ENCODE data around the gene PTPRF.

PTPRF gene

DNA sequence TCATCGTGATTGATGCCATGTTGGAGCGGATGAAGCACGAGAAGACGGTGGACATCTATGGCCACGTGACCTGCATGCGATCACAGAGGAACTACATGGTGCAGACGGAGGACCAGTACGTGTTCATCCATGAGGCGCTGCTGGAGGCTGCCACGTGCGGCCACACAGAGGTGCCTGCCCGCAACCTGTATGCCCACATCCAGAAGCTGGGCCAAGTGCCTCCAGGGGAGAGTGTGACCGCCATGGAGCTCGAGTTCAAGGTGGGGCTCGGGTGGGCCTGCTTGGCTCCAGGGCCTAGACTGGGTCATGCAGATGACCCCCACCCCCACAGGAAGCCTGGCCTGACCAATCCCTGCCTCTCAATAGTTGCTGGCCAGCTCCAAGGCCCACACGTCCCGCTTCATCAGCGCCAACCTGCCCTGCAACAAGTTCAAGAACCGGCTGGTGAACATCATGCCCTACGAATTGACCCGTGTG is 88.7 kb downstream of the PTPRF start:
- Histone ChIP-seq H2BK120ac (ENCODE audit: low read depth, low read length) (no peak overlapping the region), H3K4ac (ENCODE audit: low read depth in 1 of 2, low read length in 2 of 2) (no peak overlapping the region), H2AK5ac (ENCODE audit: low read length, severe bottlenecking) (no peak overlapping the region), H3K9me3 (ENCODE audit: control insufficient read depth, low read length) (no peaks in the 10 kb centered on the region), H3K14ac (ENCODE audit: low read length in 2 of 2) (no peak overlapping the region), H2BK5ac (ENCODE audit: low read depth, low read length, poor library complexity, severe bottlenecking) (no peak overlapping the region), H4K91ac (ENCODE audit: low read length) (no peak overlapping the region), H3K79me1 (replicated peaks; ENCODE audit: low read length, poor library complexity, severe bottlenecking) (no peaks in the 10 kb centered on the region), H3K9ac (ENCODE audit: low read length) (no peak overlapping the region), H3K4me2 (ENCODE audit: low read length, poor library complexity, severe bottlenecking) (no peak overlapping the region), H3K4me3 (ENCODE audit: insufficient read depth in 1 of 2, low read depth in 1 of 2, low read length in 2 of 2) (no peak overlapping the region), H3K27me3 (ENCODE audit: control insufficient read depth in 1 of 2, insufficient read depth in 1 of 2, low read length in 2 of 2) (no peaks in the 10 kb centered on the region), H3K36me3 (ENCODE audit: control insufficient read depth in 1 of 2, insufficient read depth in 2 of 2, low read depth in 1 of 2, low read length in 2 of 2) (peaks cover 9 to 80% of the 10 kb centered on the region in 2 experiments), H3K4me1 (ENCODE audit: control insufficient read depth, insufficient read depth, low read depth, low read length) (no peaks in the 10 kb centered on the region), H4K8ac (ENCODE audit: low read length) (no peak overlapping the region), H3K27ac (ENCODE audit: low read length, poor library complexity, severe bottlenecking) (no peak overlapping the region), H2BK12ac (ENCODE audit: low read length in 2 of 2) (no peak overlapping the region), H2BK15ac (ENCODE audit: low read depth, poor library complexity, severe bottlenecking) (no peak overlapping the region), H2AFZ (ENCODE audit: low read depth, low read length) (no peak overlapping the region), H3K18ac (ENCODE audit: low read depth in 1 of 2, low read length in 2 of 2) (no peak overlapping the region), H3K23ac (ENCODE audit: low read length in 2 of 2) (no peak overlapping the region)
- 98% methylated on average over 21 of the region's 21 CpGs for WGBS
- DNase-seq = no peak

DNA sequence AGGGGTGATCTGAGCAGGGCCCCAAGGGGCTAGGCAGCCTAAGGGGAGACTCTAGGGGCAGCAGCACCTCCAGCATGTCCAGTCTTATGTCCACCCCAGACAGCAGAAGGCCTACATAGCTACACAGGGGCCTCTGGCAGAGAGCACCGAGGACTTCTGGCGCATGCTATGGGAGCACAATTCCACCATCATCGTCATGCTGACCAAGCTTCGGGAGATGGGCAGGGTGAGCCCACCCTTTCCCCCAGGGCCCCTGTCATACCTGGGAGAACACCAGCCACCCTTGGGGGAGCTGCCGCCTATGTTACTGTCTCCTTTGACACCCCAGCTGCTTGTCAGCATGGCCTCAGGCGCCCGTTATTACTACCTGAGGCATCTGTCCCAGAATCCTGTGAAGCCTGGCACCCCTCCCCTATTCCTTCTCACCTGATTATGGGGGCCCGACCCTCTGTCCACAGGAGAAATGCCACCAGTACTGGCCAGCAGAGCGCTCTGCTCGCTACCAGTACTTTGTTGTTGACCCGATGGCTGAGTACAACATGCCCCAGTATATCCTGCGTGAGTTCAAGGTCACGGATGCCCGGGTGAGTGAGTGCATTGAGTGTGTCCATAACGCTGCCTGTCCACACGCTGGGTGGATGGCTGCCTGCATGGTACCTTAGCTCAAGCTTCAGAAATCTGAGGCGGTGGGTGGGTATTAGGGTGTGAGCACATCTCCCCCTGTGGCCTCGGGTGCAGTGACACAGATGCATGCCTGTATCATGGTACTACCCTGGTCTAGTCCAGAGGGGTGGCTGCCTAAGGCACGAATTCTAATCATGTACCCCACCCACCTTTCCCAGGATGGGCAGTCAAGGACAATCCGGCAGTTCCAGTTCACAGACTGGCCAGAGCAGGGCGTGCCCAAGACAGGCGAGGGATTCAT is 89.6 kb downstream of the PTPRF start:
- Histone ChIP-seq H2BK120ac (ENCODE audit: low read depth, low read length) (no peak overlapping the region), H3K9ac (ENCODE audit: low read length) (no peak overlapping the region), H3K4me3 (ENCODE audit: insufficient read depth in 1 of 2, low read depth in 1 of 2, low read length in 2 of 2) (no peak overlapping the region), H2BK5ac (ENCODE audit: low read depth, low read length, poor library complexity, severe bottlenecking) (no peak overlapping the region), H4K8ac (ENCODE audit: low read length) (no peak overlapping the region), H2BK12ac (ENCODE audit: low read length in 2 of 2) (no peak overlapping the region), H3K36me3 (ENCODE audit: control insufficient read depth in 1 of 2, insufficient read depth in 2 of 2, low read depth in 1 of 2, low read length in 2 of 2) (peaks cover 9 to 80% of the 10 kb centered on the region in 2 experiments), H3K4me1 (ENCODE audit: control insufficient read depth, insufficient read depth, low read depth, low read length) (no peaks in the 10 kb centered on the region), H3K4ac (ENCODE audit: low read depth in 1 of 2, low read length in 2 of 2) (no peak overlapping the region), H2AK5ac (ENCODE audit: low read length, severe bottlenecking) (no peak overlapping the region), H3K23ac (ENCODE audit: low read length in 2 of 2) (no peak overlapping the region), H2BK15ac (ENCODE audit: low read depth, poor library complexity, severe bottlenecking) (no peak overlapping the region), H4K91ac (ENCODE audit: low read length) (no peak overlapping the region), H3K9me3 (ENCODE audit: control insufficient read depth, low read length) (no peaks in the 10 kb centered on the region), H2AFZ (ENCODE audit: low read depth, low read length) (no peak overlapping the region), H3K14ac (ENCODE audit: low read length in 2 of 2) (no peak overlapping the region), H3K79me1 (replicated peaks; ENCODE audit: low read length, poor library complexity, severe bottlenecking) (no peaks in the 10 kb centered on the region), H3K18ac (ENCODE audit: low read depth in 1 of 2, low read length in 2 of 2) (no peak overlapping the region), H3K27ac (ENCODE audit: low read length, poor library complexity, severe bottlenecking) (no peak overlapping the region), H3K27me3 (ENCODE audit: control insufficient read depth in 1 of 2, insufficient read depth in 1 of 2, low read length in 2 of 2) (no peaks in the 10 kb centered on the region), H3K4me2 (ENCODE audit: low read length, poor library complexity, severe bottlenecking) (no peak overlapping the region)
- no peak for DNase-seq
- 95% methylated on average over 22 of the region's 22 CpGs for WGBS

DNA sequence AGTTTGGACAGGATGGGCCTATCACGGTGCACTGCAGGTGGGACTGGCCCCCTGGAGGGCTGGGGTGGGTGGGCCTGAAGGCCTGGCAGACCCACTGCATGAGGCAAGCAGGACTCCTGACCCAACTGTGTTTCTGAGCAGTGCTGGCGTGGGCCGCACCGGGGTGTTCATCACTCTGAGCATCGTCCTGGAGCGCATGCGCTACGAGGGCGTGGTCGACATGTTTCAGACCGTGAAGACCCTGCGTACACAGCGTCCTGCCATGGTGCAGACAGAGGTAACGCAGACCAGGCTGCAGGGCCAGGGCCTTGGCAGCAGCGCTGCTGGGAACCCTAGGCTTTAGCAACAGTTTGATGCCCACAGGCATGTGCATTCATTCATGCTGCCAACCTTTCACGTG is 90.3 kb downstream of the PTPRF start:
- Histone ChIP-seq H2AFZ (ENCODE audit: low read depth, low read length) (no peak overlapping the region), H3K14ac (ENCODE audit: low read length in 2 of 2) (no peak overlapping the region), H3K36me3 (ENCODE audit: control insufficient read depth in 1 of 2, insufficient read depth in 2 of 2, low read depth in 1 of 2, low read length in 2 of 2) (peaks cover 9 to 80% of the 10 kb centered on the region in 2 experiments), H3K79me1 (replicated peaks; ENCODE audit: low read length, poor library complexity, severe bottlenecking) (no peaks in the 10 kb centered on the region), H3K27me3 (ENCODE audit: control insufficient read depth in 1 of 2, insufficient read depth in 1 of 2, low read length in 2 of 2) (no peaks in the 10 kb centered on the region), H3K4me3 (ENCODE audit: insufficient read depth in 1 of 2, low read depth in 1 of 2, low read length in 2 of 2) (no peak overlapping the region), H3K4me1 (ENCODE audit: control insufficient read depth, insufficient read depth, low read depth, low read length) (no peaks in the 10 kb centered on the region), H4K91ac (ENCODE audit: low read length) (no peak overlapping the region), H3K4ac (ENCODE audit: low read depth in 1 of 2, low read length in 2 of 2) (no peak overlapping the region), H3K23ac (ENCODE audit: low read length in 2 of 2) (no peak overlapping the region), H4K8ac (ENCODE audit: low read length) (no peak overlapping the region), H3K18ac (ENCODE audit: low read depth in 1 of 2, low read length in 2 of 2) (no peak overlapping the region), H2BK5ac (ENCODE audit: low read depth, low read length, poor library complexity, severe bottlenecking) (no peak overlapping the region), H2BK15ac (ENCODE audit: low read depth, poor library complexity, severe bottlenecking) (no peak overlapping the region), H2AK5ac (ENCODE audit: low read length, severe bottlenecking) (no peak overlapping the region), H2BK12ac (ENCODE audit: low read length in 2 of 2) (no peak overlapping the region), H3K9ac (ENCODE audit: low read length) (no peak overlapping the region), H3K4me2 (ENCODE audit: low read length, poor library complexity, severe bottlenecking) (no peak overlapping the region), H3K27ac (ENCODE audit: low read length, poor library complexity, severe bottlenecking) (no peak overlapping the region), H3K9me3 (ENCODE audit: control insufficient read depth, low read length) (no peaks in the 10 kb centered on the region), H2BK120ac (ENCODE audit: low read depth, low read length) (no peak overlapping the region)
- 92% methylated on average over 16 of the region's 16 CpGs for WGBS
- no peak for DNase-seq

DNA sequence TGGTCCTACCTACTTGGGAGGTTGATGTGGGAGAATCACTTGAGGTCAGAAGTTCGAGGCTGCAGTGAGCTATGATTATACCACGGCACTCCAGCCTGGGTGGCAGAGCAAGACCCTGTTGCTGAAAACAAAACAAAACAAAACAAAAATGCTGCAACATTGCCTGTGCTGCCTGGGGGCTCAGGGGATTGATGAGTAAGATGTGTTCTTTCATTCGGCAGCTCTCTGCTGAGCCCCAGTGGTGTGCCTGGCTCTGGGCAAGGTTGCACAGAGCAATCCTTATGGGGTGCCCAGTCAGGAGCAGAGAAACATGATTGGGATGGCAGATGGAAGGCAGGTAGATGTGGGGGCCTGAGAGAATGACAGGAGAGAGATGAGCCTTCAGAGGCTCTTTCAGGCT is 90.7 kb downstream of the PTPRF start:
- Histone ChIP-seq H2BK120ac (ENCODE audit: low read depth, low read length) (no peak overlapping the region), H2BK5ac (ENCODE audit: low read depth, low read length, poor library complexity, severe bottlenecking) (no peak overlapping the region), H2BK12ac (ENCODE audit: low read length in 2 of 2) (no peak overlapping the region), H4K91ac (ENCODE audit: low read length) (no peak overlapping the region), H3K4me1 (ENCODE audit: control insufficient read depth, insufficient read depth, low read depth, low read length) (no peaks in the 10 kb centered on the region), H3K14ac (ENCODE audit: low read length in 2 of 2) (no peak overlapping the region), H2AFZ (ENCODE audit: low read depth, low read length) (no peak overlapping the region), H4K8ac (ENCODE audit: low read length) (no peak overlapping the region), H3K9ac (ENCODE audit: low read length) (no peak overlapping the region), H3K4me2 (ENCODE audit: low read length, poor library complexity, severe bottlenecking) (no peak overlapping the region), H3K4ac (ENCODE audit: low read depth in 1 of 2, low read length in 2 of 2) (no peak overlapping the region), H2AK5ac (ENCODE audit: low read length, severe bottlenecking) (no peak overlapping the region), H3K27ac (ENCODE audit: low read length, poor library complexity, severe bottlenecking) (no peak overlapping the region), H3K23ac (ENCODE audit: low read length in 2 of 2) (no peak overlapping the region), H3K9me3 (ENCODE audit: control insufficient read depth, low read length) (no peaks in the 10 kb centered on the region), H3K18ac (ENCODE audit: low read depth in 1 of 2, low read length in 2 of 2) (no peak overlapping the region), H3K27me3 (ENCODE audit: control insufficient read depth in 1 of 2, insufficient read depth in 1 of 2, low read length in 2 of 2) (no peaks in the 10 kb centered on the region), H3K36me3 (ENCODE audit: control insufficient read depth in 1 of 2, insufficient read depth in 2 of 2, low read depth in 1 of 2, low read length in 2 of 2) (peaks cover 9 to 76% of the 10 kb centered on the region in 2 experiments), H2BK15ac (ENCODE audit: low read depth, poor library complexity, severe bottlenecking) (no peak overlapping the region), H3K79me1 (replicated peaks; ENCODE audit: low read length, poor library complexity, severe bottlenecking) (no peaks in the 10 kb centered on the region), H3K4me3 (ENCODE audit: insufficient read depth in 1 of 2, low read depth in 1 of 2, low read length in 2 of 2) (no peak overlapping the region)
- WGBS = over 99% methylated on average over 3 of the region's 3 CpGs
- no peak for DNase-seq
